Endothelial cell of umbilical vein (primary cell): ENCODE data around the gene USF2. TPM values are rescaled to one million over a fixed set of nuclear protein-coding genes. Genes with fewer than 3 reads are reported as not detected.

Experiments
- BruUV-seq: library from RNA; stranded (reverse); fragments of 400-500 nt; replicated peaks from 2 replicates; lab custom pipeline; 2021; lab: Mats Ljungman, UMichigan
- CTCF ChIA-PET: fragments of 300-600, 350-600 bp; sonication (Branson Sonifier 250); formaldehyde crosslinking; loops from one replicate; lab custom pipeline; 2021; ENCODE audit warnings: antibody characterized with exemption, inconsistent platforms; lab: Charles Lee
- POLR2A ChIA-PET: fragments of 300-600, 350-600 bp; sonication (Branson Sonifier 250); formaldehyde crosslinking; loops from one replicate; lab custom pipeline; 2021; ENCODE audit warnings: antibody characterized with exemption, inconsistent platforms; lab: Charles Lee
- DNase-seq: peaks from one replicate; pipeline ENCODE4 v3.0.0-alpha.2; 2011; ENCODE audit warnings: low read depth, low spot score
- FAIRE-seq: peaks from 2 replicates; lab custom pipeline; 2011; peaks lifted over from hg19 to GRCh38; lab: Jason Lieb, UNC
- H2AFZ ChIP-seq: 2 replicates; pipeline ENCODE4 v1.6.0; 2012; ENCODE audit warnings: low read depth, low read length, control low read depth, inconsistent platforms
- H3K27ac ChIP-seq: 2 replicates; pipeline ENCODE4 v1.5.1; 2011; ENCODE audit warnings: low read depth, mild to moderate bottlenecking, control low read depth, low read length, moderate library complexity; ENCODE audit not compliant: insufficient read depth
- H3K27me3 ChIP-seq, 2 experiments: 2 replicates each; pipeline versions ENCODE4 v1.6.0 to v1.6.1; 2011; ENCODE audit warnings: low read length in 2 of 2, mixed read lengths in 1 of 2; ENCODE audit not compliant: control insufficient read depth in 2 of 2, insufficient read depth in 2 of 2
- H3K36me3 ChIP-seq, 2 experiments: 2 replicates in 1 of 2; 3 replicates in 1 of 2; pipeline ENCODE4 v1.5.1; 2011; ENCODE audit warnings: low read length in 2 of 2, mild to moderate bottlenecking in 1 of 2, moderate library complexity in 1 of 2; ENCODE audit not compliant: control insufficient read depth in 2 of 2, insufficient read depth in 2 of 2; ENCODE audit errors: extremely low read depth in 1 of 2
- H3K4me1 ChIP-seq: 3 replicates; pipeline ENCODE4 v1.5.1; 2011; ENCODE audit warnings: mild to moderate bottlenecking, low read length; ENCODE audit not compliant: control insufficient read depth, insufficient read depth; ENCODE audit errors: extremely low read depth
- H3K4me2 ChIP-seq: 2 replicates; pipeline ENCODE4 v1.6.1; 2011; ENCODE audit warnings: low read length, control low read depth, mixed read lengths; ENCODE audit not compliant: insufficient read depth
- H3K4me3 ChIP-seq, 3 experiments: fragments of 200-600 bp in 1 of 3; sonication (generic), shearing (Covaris generic) in 1 of 3; replicated peaks in 1 of 3; 2 replicates each; pipeline ENCODE4 v1.5.1; 2011 to 2016; ENCODE audit warnings: control low read depth in 3 of 3, low read length in 3 of 3, mild to moderate bottlenecking in 2 of 3, inconsistent platforms in 1 of 3, low read depth in 1 of 3, moderate library complexity in 1 of 3; ENCODE audit not compliant: insufficient read depth in 1 of 3
- H3K79me2 ChIP-seq: 2 replicates; pipeline ENCODE4 v1.6.0; 2012; ENCODE audit warnings: low read length, inconsistent platforms; ENCODE audit not compliant: control insufficient read depth, insufficient read depth
- H3K9ac ChIP-seq: replicated peaks from 2 replicates; pipeline ENCODE3; 2011; ENCODE audit warnings: low read length, control low read depth; ENCODE audit not compliant: insufficient read depth; ENCODE audit errors: extremely low read depth
- H3K9me1 ChIP-seq: replicated peaks from 3 replicates; pipeline ENCODE4 v1.6.0; 2011; ENCODE audit warnings: mild to moderate bottlenecking, low read length; ENCODE audit not compliant: control insufficient read depth, insufficient read depth; ENCODE audit errors: extremely low read depth
- H3K9me3 ChIP-seq: replicated peaks from 2 replicates; pipeline ENCODE4 v1.5.1; 2012; ENCODE audit warnings: low read length, inconsistent platforms; ENCODE audit not compliant: control insufficient read depth, insufficient read depth
- H4K20me1 ChIP-seq: replicated peaks from 2 replicates; pipeline ENCODE3; 2011; ENCODE audit warnings: mild to moderate bottlenecking, low read length; ENCODE audit not compliant: control insufficient read depth, insufficient read depth; ENCODE audit errors: extremely low read depth
- CTCF ChIP-seq, 2 donors: IDR thresholded peaks; 1 replicate in 1 of 2; 2 replicates in 1 of 2; pipeline ENCODE4 v1.5.1; 2011; ENCODE audit warnings: low read length in 2 of 2, mild to moderate bottlenecking in 2 of 2, moderate library complexity in 2 of 2, control low read depth in 1 of 2, inconsistent platforms in 1 of 2, low read depth in 1 of 2; ENCODE audit not compliant: insufficient read depth in 1 of 2; ENCODE audit errors: extremely low read depth in 1 of 2
- EZH2 ChIP-seq: IDR thresholded peaks from 2 replicates; pipeline ENCODE4 v1.6.1; 2012; ENCODE audit warnings: borderline replicate concordance, low read depth, mild to moderate bottlenecking, moderate library complexity, low read length, inconsistent platforms; ENCODE audit not compliant: severe bottlenecking
- FOS ChIP-seq: IDR thresholded peaks from 2 replicates; pipeline ENCODE4 v1.6.1; 2011; ENCODE audit warnings: mild to moderate bottlenecking, low read length, moderate library complexity, borderline replicate concordance; ENCODE audit not compliant: insufficient read depth
- GATA2 ChIP-seq: IDR thresholded peaks from 2 replicates; pipeline ENCODE4 v1.7.0; 2011; ENCODE audit warnings: low read depth, mild to moderate bottlenecking, moderate library complexity, mixed read lengths, low read length; ENCODE audit not compliant: insufficient read length, insufficient read depth
- JUN ChIP-seq: IDR thresholded peaks from 2 replicates; pipeline ENCODE4 v1.6.1; 2011; ENCODE audit warnings: borderline replicate concordance, low read depth; ENCODE audit not compliant: insufficient read length, insufficient read depth
- MAX ChIP-seq: IDR thresholded peaks from 2 replicates; pipeline ENCODE4 v1.6.1; 2011; ENCODE audit not compliant: insufficient read depth, insufficient read length
- MYC ChIP-seq: IDR thresholded peaks from one replicate; pipeline ENCODE4 v1.6.1; 2011; ENCODE audit warnings: mild to moderate bottlenecking, low read depth, low read length
- POLR2A ChIP-seq: IDR thresholded peaks from 2 replicates; pipeline ENCODE4 v1.6.1; 2012; ENCODE audit warnings: low read depth, mild to moderate bottlenecking, control low read depth, low read length
- POLR2AphosphoS5 ChIP-seq: IDR thresholded peaks from 2 replicates; pipeline ENCODE4 v1.6.1; 2012; ENCODE audit warnings: low read depth, mild to moderate bottlenecking, control low read depth, low read length, moderate library complexity; ENCODE audit not compliant: insufficient read depth
- dilution Hi-C: fragments of 300-500 bp; cut with MboI; formaldehyde crosslinking; loops from one replicate; pipeline ENCODE4 v1.15.0; 2019; ENCODE audit warnings: low sequenced_read_pairs; ENCODE audit not compliant: extremely low pct_ligation_motif_present
- intact Hi-C: fragments of 100-400 bp; cut with micrococcal nuclease; formaldehyde crosslinking; loops from one replicate; pipeline ENCODE4 v1.10.0; 2022
- polyA plus RNA-seq, 4 experiments: library from polyadenylated mRNA; depleted of rRNA in 3 of 4; stranded (reverse) in 3 of 4; unstranded in 1 of 4; fragments of >200 nt; gene quantifications; 2 replicates each; pipeline versions ENCODE4 v1.2.1 to v1.2.3, GENCODE V29; 2011 to 2012; ENCODE audit warnings: missing spikeins in 1 of 4
- total RNA-seq: library from RNA; stranded (reverse); gene quantifications from 2 replicates; pipeline ENCODE4 v1.2.3, GENCODE V29; 2021

The USF2 gene
- total and polyA plus RNA-seq, 2 donors (not counting 3 experiments of a cell fraction or from before 2014, with no cell fraction given), result 75.0 to 76.8 TPM

DNA sequence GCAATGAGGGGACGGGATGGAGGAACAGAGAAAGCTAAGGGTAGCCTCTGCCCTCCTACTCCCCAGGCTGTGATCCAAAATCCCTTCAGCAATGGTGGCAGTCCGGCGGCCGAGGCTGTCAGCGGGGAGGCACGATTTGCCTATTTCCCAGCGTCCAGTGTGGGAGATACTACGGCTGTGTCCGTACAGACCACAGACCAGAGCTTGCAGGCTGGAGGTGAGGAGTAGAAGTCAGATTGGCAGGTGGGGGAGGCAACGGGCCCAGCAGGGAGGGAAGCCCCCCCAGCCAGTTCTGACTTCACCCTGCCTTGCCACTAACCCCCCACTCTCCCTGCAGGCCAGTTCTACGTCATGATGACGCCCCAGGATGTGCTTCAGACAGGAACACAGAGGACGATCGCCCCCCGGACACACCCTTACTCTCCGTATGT lies 1.6 kb downstream of the USF2 start:
- no peak for DNase-seq
- peaks cover 4% of the 10 kb centered on the region for H3K4me1 ChIP-seq
- H3K27me3 ChIP-seq, result no peaks in the 10 kb centered on the region
- H3K4me2 ChIP-seq, result no peak overlapping the region
- no peaks in the 10 kb centered on the region for H3K9me1 ChIP-seq
- no peak overlapping the region for H3K9ac ChIP-seq
- TF ChIP-seq CTCF (IDR thresholded peaks at IDR 0.05; ENCODE audit: extremely low read depth in 1 of 2, insufficient read depth in 1 of 2, low read depth in 1 of 2, low read length in 2 of 2) (no peak), JUN (no peak), GATA2 (no peak), MYC (no peak), POLR2AphosphoS5 (no peak), FOS (no peak), POLR2A (no peak), EZH2 (no peak), MAX (no peak)
- H3K36me3 ChIP-seq, result peaks cover 7 to 32% of the 10 kb centered on the region in 2 experiments
- H3K9me3 ChIP-seq, result no peaks in the 10 kb centered on the region
- intact Hi-C loops, result no loop called here
- FAIRE-seq, result no peak
- ChIA-PET CTCF (interaction anchor here (1.8 kb wide), 1 partner anchor 225 kb away, joined by 8 read pairs; no protein-coding TSS in a partner anchor), POLR2A (no interaction called here)
- H3K4me3 ChIP-seq, result no peak overlapping the region
- dilution Hi-C loops, result no loop called here
- BruUV-seq, result TSS peak; percentile 20
- H3K79me2 ChIP-seq, result peaks cover 3% of the 10 kb centered on the region
- no peaks in the 10 kb centered on the region for H4K20me1 ChIP-seq
- H3K27ac ChIP-seq, result no peak overlapping the region
- H2AFZ ChIP-seq, result no peak overlapping the region
